ENCODE data around the gene ZNF750.

The ZNF750 gene

DNA sequence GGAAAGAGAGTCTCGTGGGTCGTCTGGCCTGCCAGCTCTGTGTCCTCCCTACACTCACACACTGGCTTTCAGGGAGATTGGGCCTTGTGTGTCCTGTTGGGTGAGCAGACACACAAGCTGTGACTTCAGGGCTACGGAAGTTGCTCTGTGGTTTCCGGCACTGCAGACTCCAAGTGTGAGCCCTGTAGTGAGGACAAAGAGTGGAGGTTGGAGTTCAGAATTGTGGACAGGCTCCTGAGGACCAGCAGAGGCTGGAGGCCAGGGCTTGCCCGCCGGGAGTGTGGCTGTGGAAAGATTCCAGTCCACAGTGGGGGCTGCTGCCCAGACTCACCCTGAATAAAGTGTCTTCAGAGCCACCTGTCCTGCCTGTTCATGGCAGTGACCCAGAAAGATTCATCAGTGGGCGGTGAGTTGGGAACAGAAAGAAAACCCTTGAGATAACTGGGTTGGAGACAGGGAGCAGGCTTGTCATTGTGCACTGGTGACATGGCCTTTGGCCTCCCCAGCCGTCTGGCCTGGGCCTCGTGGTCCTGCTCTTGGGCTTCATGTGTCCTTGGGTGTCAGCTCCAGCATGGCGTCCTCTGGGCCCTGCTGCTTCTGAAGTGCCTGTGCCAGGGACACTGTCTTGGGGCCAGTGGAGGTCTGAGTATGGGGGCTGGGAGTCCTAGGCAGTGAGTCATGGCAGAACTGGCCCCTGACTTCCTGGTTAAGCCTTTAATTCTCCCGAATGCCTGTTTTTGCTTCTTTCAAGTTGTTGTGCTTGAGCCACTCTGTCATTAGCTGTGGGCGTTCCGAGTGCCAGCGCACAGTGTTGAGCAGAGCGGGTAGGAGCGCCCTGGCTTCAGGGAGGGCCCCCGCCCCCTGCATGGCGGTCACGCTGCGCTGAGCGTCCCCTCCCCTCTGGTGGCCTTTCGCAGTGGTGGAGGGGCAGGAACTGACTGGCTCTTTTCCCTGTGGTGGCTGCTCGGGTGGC is 19.9 kb upstream of the ZNF750 start:
- FAIRE-seq: no peak

DNA sequence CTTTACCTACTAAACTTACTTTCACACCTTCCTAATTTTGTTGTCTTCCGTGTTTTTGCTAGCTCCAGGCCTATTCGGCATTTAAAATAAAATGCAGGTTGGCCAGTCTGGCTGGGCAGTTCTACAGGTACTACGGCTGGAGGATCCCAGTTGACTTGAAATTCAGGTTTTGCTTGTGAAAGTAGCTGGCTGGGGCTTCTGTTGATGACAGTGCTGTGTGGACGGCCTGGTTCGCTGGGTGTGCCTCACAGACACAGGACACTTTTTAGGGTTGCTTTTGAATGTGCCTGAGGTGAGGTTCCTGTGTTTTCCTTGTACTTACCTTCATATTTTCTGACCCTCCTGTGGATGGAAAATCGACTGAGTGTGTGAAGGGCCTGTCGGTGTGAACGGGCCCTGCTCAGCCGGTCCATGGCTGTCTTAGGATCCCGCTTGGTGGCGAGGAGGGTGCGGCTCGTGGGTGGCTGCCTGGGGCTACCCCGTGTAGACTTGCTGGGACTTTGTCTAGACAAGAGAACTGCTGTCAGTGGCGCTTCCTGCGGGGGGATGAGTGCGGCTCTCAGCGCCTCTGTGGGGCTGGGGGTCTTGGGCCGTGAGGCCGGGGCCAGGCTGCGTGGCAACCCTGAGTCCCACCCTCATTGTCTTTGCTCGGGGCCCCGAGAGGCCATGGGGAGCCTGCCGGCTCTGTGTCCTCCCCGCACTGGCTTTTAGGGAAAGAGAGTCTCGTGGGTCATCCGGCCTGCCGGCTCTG is 18.7 kb upstream of the ZNF750 start:
- FAIRE-seq: no peak

DNA sequence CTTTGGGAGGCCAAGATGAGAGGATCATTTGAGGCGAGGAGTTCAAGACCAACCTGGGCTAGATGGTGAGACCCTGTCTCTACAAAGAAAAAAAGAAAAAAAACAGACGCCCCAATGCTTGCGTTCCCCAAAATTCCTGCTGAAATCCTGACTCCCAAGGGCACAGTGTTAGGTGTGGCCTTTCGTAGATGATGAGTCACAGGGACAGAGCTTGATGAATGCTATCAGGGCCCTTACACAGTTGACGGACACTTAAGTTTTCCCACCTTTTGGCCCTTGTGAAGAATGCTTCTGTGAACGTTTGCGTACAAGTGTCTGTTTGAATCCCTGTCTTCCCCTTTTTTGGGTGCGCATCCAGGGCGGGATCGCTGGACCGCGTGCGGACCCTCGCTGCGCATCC is 16.5 kb upstream of the ZNF750 start:
- FAIRE-seq: no peak

DNA sequence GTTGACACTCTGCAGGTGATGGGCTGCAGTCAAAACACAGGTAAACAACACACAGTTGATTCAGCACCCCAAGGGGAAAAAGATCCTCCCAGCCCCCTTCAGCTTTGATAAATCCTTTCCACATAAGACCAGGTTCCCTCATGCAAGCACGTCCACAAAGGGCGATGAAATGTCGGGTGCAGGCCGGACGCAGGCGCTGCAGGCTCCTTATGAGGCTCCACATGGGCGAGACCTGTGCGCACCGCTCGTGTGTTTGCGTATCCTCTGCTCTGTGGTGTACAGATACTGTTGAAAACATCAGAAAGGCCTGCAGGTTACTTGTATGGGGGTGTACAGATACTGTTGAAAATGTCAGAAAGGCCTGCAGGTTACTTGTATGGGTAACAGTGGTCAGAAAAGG is 14.4 kb upstream of the ZNF750 start:
- no peak for FAIRE-seq

DNA sequence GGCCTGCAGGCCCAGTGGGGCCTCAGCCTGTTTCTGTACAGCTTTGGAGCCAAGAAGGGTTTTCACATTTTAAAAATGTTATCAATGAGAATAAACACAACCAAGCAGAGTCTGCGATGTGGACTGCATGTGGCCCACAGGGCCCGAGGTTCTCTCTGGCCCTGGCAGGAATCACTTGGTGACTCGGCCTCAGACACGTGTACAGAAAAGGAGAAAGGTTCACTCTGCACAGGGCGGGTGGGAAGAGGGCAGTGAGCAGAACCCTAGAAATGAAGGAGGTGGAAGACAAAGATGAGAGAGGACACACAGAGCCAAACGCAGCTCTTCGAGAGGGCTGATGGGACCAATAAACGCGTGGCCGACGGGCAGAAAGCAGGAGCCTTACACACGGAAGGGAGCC is 11.6 kb upstream of the ZNF750 start:
- FAIRE-seq: no peak

DNA sequence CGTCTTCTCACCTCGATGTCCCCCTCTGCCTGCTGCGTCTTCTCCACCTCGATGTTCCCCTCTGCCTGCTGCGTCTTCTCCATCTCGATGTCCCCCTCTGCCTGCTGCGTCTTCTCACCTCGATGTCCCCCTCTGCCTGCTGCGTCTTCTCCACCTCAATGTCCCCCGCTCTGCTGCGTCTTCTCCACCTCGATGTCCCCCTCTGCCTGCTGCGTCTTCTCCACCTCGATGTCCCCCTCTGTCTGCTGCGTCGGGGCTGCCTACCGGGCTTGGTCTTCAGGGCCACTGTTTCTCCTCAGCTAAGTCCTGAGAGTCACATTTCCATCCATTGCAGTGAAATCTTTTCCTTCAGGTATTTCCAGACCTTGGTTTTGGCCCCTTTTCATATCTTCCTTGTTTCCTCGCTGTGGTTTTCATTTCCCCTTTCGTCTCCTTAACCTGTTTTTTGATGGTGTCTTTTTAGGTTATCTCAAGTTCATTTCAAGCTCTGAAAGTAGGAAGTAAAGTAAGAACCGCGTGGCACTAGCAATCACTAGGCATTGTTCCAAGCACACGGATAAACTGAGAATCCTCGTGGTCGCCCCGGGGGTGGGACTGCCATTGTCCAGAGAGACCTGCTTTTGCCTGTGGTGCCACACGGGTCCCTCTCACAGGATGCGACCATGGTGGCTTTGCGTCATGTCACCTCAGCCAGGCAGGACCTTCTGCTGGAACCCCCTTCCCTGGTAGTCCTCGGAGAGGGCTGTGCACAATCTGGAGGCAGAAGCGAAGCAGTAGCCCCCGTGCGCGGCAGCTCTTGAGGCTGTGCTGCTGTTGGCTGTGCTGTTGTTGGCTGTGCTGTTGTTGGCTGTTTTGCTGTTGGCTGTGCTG is 9.5 kb upstream of the ZNF750 start:
- FAIRE-seq: no peak

DNA sequence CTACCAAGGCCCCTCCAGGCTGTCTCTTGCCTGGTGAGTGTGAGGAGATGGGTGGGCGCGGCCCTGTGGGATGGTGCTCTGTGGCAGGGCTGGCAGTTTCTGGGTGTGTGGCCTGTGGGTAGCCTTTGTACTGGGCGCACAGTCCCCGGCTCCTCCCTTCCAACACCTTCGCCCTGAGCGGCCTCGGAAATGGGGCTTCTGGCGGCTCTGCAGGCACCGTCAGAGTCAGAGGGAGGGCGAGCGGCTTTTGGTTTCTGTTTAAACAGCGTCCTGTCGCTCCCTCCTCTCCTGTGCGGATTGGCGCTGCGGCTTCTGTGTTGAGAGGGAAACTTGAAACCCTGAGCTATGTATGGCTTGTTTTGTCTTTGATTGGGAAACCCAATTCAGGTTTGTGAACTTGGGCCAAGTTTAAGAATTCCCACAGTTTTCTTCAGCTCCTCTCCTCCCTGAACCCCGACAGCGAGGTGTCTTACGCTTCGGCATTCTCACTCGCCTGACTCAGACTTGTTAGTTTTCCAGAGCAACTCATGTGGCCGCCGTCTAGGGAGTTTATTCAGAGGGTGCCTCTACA is 8.3 kb upstream of the ZNF750 start:
- no peak for FAIRE-seq

DNA sequence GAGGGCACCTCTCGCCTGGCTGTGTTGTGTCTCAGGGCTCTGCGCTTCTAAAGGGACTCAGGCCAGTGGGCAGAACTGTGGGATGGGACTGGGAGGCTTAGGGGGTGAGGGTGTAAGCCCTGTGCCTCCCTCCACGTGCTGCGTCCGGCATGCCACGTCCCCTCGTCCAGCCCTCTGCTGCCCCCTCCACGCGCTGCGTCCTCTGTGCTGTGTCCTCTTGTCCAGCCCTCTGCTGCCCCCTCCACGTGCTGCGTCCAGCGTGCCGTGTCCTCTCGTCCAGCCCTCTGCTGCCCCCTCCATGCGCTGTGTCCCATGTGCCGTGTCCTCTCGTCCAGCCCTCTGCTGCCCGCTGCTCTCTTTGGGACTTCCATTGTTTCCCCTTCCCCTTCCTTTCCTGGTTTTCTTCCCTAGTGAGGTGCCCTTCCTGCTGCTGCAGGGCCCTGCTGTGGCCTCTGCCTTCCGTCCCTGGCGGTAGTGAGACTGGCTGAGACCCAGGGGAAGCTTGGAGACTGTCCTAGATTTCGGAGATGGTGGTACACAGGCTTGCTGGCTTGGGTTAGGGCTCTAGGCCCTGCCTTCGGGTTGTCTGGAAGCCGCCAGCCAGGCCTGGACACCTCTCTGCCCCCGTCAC is 6.4 kb upstream of the ZNF750 start:
- no peak for FAIRE-seq

DNA sequence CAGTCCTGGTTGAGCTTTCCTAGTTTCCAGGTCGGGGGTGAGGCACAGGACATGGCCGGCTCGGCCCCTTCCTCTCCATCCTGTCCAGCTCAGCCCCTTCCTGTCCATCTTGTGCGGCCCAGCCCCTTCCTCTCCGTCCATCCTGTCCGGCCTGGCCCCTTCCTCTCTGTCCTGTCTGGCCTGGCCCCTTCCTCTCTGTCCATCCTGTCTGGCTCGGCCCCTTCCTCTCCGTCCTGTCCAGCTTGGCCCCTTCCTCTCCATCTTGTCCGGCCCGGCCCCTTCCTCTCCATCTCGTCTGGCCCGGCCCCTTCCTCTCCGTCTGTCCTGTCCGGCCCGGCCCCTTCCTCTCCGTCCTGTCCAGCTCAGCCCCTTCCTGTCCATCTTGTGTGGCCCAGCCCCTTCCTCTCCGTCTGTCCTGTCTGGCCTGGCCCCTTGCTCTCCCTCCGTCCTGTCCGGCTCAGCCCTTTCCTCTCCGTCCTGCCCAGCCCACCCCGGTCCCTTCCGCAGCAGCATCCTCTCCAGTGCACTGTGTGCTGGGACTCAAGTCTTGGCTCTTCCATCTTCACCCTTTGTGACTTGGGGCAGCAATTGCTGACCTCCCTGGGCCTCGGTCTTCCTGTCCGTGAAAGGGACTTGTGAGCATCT is 5.5 kb upstream of the ZNF750 start:
- no peak for FAIRE-seq

DNA sequence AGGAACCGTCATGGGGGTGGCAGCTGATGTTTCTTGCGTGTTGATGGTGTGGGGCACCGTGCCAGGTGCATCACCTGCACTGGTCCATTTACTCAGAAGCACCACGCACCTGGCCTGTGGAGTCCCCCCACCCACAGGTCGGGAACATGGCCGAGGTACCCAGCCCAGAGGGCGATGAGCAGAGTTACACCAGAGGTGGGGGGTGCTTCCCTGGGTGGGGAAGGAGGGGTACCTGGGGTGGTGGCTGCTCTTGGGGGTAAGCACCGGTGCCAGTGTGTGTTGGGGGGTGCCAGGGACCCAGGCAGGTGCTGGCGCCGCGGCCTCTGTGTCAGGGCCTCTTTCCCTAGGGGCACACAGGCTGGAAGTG is 5.0 kb upstream of the ZNF750 start:
- no peak for FAIRE-seq

DNA sequence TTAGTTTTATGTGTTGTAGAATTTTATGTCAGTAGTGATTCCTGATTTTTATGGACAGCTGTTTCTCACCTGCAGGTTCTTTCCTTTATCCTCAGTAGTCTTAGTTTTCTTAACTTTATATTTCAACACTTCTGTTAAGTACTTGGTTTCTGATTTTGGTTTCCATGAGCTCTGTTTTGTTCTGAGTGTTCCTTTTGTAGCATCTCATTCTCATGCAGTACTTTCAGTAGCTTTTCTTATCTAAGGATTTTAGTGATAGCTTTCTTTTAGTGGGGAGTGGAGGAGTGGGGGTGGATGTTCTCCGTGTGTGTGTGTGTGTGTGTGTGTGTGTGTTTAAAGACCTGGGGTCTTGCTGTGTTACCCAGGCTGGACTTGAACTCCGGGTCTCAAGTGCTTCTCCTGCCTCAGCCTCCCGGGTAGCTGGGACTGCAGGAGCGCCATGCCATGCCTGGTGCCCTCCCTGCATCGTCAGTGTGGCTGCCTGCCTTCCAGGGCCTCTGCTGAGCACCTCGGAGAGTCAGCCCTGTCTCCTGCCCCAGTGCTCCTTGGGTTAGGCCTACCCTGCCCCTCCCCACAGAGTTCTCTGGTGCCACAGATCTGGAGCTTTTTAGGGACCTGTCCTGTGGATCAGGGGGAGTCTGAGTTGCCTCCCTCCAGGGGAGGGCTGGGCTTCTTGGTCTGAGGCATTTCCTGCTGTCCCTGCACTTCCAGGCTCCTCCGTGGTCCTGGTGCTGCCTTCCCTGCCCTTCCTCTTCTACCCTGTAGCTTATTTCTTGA is 4.3 kb upstream of the ZNF750 start:
- no peak for FAIRE-seq

DNA sequence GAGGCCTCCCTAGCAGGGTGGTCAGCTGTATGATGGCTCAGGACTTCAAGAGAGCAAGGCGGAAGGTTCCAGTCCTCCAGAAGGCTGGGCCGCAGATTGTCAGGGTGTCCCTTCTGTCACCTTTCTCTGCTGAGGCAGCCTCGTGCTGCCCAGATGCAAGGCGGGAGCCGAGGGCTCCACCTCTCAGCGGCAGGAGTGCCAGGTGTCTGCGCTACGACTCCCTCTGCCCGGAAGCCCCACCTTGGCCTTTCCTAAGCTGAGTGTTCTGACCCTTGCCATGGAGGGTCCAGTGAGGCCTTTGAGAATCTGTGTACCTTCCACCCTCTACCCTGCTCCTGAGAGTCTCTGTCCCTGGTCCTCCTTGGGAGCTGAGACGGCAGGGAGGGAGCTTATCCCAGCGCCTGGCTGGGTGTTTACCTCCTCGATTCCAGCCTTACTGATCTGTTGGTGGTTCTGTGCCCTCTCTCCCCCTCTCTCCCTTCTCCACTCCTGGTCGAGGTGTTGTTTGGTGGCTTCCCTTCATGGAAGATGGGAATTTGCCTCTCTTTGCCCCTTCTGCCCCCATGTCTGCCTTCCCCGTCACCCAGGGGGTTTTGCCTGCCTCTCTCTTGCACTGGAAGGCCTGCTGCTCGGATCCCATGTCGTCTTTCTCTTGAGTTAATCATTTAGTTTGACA is 2.2 kb upstream of the ZNF750 start:
- no peak for FAIRE-seq

DNA sequence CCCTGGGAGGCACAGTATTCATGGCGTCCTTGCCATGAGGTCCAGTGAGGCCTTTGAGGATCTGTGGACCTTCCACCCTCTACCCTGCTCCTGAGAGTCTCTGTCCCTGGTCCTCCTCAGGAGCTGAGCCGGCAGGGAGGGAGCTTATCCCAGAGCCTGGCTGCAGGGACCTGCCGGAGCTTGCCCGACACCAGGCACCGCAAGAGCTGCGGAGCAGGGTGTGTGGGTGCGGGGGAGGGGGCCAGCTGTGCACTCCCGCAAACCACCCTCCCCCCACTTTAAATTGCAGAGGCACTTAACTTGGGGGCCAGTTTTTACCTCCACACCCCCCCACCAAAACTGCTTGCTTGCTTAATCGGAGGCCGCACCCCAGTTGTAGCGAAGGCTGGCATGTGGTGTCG is 609 bp upstream of the ZNF750 start:
- no peak for FAIRE-seq

DNA sequence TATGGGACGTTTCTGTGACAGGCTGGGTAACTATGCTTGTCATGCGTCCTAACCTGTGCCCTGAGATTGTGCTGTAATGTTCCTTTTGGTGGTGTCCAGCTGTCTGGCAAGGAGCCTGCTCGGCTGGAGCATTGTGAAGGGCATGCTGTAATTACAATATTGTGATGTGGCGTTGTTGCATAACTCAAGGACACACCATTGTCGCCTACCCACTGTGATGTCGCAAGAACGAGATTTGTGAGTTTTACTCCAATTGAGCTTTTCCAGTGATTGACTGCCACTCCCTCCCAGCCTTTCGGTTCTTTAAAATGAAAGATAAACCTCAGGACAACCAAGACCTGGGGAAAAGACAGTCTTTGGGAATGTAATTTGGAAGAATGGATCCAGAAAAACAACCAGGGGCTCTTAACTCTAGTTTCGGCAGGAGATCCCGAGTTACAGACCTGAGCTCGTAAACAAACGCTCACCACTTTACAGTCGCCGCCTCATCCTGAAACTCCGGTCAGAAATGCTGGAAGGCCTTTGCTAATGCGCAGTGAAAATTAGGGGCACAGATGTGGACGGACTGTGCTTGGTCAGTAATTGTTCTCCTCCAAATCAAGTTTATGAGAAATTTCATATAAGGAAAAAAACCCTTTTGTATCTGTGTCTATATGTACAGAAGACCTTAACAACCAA is 1.3 kb downstream of the ZNF750 start:
- FAIRE-seq: no peak

DNA sequence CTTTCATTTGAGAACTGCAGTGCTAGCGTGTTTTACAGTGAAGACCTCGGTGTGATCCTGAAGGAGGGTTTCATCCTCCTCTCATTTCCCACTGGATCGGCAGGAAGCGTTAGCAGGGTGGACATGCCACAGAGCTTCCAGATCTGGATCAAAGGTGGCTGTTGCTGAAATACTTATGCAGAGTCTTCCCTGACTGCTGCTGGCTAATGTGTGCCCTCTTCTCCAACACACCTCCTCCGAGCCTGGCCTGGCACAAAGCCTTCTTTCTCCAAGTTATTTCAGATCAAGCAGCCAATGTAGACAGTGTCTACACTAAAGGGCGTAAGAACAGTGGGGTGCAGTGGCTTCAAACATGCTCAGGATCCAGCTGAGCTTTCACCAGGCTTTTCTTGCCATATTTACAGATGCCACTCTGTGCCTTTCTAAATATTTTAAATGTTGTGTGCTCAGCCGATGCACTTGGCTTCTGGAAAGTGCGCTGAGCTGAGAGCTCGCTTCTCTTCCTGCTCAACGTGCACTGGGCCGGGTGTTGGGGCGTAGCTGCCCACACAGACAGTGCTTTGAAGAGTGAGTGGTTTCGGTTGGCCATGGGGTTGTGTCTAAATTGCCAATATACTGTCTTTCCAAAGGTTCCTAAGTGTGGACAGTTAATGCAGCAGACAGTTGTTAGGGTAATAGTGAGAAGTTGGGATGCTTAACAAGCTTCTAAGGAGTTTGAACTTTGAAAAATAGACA is 2.1 kb downstream of the ZNF750 start:
- no peak for FAIRE-seq

DNA sequence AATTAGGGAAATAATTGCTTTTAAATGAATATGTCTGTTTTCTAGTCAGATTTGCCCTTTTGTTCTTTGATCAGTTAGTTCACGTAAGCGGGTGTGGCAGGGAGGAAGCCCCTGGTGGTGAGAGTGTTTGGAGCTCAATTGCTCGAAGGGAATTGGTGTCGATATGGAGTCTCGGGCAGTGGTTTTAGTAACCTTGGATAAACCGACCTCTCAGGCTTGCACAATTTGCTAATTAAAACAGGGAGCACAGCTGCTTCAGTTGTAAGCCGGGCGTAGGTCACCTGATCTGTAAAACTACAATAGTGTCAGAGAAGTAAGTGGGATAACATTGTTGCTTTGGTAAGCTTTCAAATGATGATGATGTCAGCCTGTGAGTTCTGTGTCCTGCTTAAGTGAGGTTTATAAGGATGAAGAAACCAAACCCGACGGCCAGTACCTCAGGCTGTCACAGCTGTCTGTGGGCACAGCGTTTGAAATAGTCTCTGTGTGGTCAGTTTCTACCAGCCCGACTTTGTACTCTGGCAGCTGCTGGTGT is 2.9 kb downstream of the ZNF750 start:
- no peak for FAIRE-seq

DNA sequence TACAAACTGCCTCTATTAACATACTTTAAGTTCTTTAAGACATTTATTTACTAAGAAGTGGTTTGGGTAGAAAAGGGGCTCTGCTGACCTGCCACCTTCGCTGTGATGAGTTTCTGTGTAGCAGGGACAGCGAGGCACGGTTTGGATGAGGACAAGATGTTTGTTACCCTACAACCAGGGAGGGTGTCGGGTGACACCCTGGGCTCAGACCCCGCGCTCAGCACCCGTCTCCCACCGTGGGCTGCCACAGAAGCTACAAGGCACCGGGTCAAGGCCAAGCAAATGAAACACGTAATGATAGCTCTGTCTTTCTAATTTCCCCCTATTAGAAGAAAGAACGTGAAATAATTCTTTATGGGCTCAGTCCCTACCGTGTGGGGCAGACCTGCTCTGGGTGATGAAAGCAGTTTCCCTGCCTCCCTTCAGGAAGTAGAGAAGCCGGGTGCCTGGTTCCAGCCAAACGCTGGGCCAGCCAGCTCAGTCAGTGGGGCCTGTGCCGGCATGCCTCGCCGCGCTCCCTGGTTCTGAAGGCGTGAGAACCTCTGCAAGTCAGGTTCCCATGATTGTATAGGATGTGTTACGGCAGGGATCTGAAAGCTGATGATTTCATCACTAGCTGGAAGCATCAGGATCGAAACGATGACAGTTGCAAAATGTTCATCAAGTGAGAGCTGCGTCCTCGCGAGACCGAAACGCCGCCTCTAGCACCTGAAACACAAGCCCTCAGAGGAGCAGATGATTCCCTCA is 3.9 kb downstream of the ZNF750 start:
- FAIRE-seq: no peak

DNA sequence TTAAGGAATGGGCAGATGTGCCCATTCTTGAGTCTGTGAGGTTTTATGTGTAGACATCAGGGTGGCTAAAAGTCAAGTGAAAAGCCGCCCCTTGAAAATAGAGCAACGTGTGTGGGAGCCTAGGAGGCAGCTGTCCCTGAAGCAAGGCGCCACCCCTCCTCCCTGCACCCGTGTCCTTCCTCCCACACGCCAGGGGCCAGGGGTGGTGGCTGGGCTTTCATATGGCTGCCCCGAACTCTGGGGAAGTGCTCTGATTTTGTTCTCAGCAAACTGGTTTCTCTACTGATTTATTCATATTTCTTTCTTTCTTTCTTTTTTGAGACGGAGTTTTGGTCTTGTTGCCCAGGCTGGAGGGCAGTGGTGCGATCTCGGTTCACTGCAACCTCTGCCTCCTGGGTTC is 4.7 kb downstream of the ZNF750 start:
- no peak for FAIRE-seq
